ENCODE results near the gene NFE2L2.

The NFE2L2 gene

GRCh38 chr2:177264209-177264692 is 276 bp downstream of the NFE2L2 start:
- POLR2A ChIA-PET, result interaction anchor here (0.9 to 2.7 kb wide), 10 partner anchors 10 to 152 kb away, joined by 3 to 31 read pairs (median 4); partner anchors contain the start of gene HNRNPA3
- Histone ChIP-seq H3K4me3 (ENCODE audit: control insufficient read depth in 1 of 7, extremely low read depth in 1 of 7, insufficient read depth in 4 of 7, low read depth in 2 of 7, low read length in 6 of 7) (peak overlapping the region; percentile 83 to 98 (median 90)), H3K4me1 (ENCODE audit: control extremely low read depth in 1 of 4, control insufficient read depth in 4 of 4, insufficient read depth in 4 of 4, low read length in 3 of 4) (peaks cover 29 to 57% (median 44%) of the 10 kb centered on the region in 4 experiments), H3K27me3 (replicated peaks in 2 of 5; ENCODE audit: control insufficient read depth in 4 of 5, insufficient read depth in 5 of 5, low read length in 4 of 5) (no peaks in the 10 kb centered on the region), H3K36me3 (ENCODE audit: control insufficient read depth in 4 of 4, insufficient read depth in 4 of 4, low read length in 3 of 4) (peaks cover 0 to 3% (median 0%) of the 10 kb centered on the region in 4 experiments), H3K9me3 (ENCODE audit: control extremely low read depth in 1 of 5, control insufficient read depth in 4 of 5, insufficient read depth in 2 of 5, low read depth in 1 of 5, low read length in 4 of 5) (no peaks in the 10 kb centered on the region), H3K27ac (ENCODE audit: insufficient read depth in 1 of 2, low read depth in 1 of 2, low read length in 2 of 2, poor library complexity in 1 of 2, severe bottlenecking in 2 of 2) (peak overlapping the region; percentile 99 to 100)
- WGBS (ENCODE audit: insufficient coverage), result 0% methylated on average over 59 of the region's 61 CpGs
- DNase-seq, result no peak
- CTCF ChIA-PET, result interaction anchor here (0.8 to 9.0 kb wide), 27 partner anchors 8 to 153 kb away, joined by 3 to 89 read pairs (median 6); no protein-coding TSS in a partner anchor

DNA sequence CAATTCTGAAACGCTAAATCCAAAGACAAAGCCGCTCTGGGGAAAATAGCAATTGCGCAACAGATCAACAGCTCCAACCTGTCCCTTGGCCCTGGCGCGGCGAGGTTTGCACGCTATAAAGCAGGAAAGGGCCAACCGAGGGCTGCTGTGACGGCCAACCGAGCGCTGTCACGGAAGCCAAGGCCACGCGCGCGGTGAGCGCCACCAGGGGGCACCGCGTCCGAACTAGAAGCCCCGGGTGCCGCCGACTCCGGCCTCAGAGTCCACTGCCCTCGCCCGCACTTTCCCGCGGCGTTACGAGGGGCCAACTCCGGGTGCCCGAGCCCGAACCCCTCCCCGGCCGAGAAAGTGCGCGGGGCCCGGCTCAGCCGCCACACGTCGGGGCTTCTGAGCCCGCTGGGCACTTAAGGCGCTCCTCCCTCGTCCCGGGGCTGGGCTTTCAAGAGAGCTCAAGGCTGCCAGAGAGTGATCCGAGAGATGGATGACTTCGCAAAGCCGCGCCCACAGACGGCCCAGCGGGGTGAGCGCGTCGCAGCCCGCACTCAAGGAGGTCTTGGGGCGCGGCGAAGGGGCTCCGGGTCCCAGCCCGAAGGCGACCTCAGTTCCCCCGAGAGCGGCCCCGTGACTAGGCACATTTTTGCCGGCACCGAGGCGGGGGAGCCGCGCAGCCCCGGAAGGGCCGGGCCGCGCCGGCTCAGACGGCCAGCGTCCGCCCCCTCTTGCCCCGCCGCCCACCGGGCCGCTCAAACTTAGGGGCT is 897 bp downstream of the NFE2L2 start:
- H3K27me3 ChIP-seq (replicated peaks in 2 of 5; ENCODE audit: control insufficient read depth in 4 of 5, insufficient read depth in 5 of 5, low read length in 4 of 5), result no peaks in the 10 kb centered on the region
- under 1% methylated on average over 63 of the region's 81 CpGs for WGBS (ENCODE audit: insufficient coverage)
- H3K36me3 ChIP-seq (ENCODE audit: control insufficient read depth in 4 of 4, insufficient read depth in 4 of 4, low read length in 3 of 4), result peaks cover 0 to 4% (median 1%) of the 10 kb centered on the region in 4 experiments
- DNase-seq, result peak; percentile 98 to 99 (median 99)
- peak overlapping the region; percentile 99 to 100 for H3K27ac ChIP-seq (ENCODE audit: insufficient read depth in 1 of 2, low read depth in 1 of 2, low read length in 2 of 2, poor library complexity in 1 of 2, severe bottlenecking in 2 of 2)
- H3K4me3 ChIP-seq (ENCODE audit: control insufficient read depth in 1 of 7, extremely low read depth in 1 of 7, insufficient read depth in 4 of 7, low read depth in 2 of 7, low read length in 6 of 7), result peak overlapping the region; percentile 83 to 98 (median 90)
- ChIA-PET POLR2A (interaction anchor here (0.6 to 2.7 kb wide), 15 partner anchors 9 to 152 kb away, joined by 3 to 31 read pairs (median 4); partner anchors contain the start of gene HNRNPA3), CTCF (interaction anchor here (0.7 to 9.0 kb wide), 28 partner anchors 7 to 153 kb away, joined by 3 to 89 read pairs (median 6); no protein-coding TSS in a partner anchor)
- H3K4me1 ChIP-seq (ENCODE audit: control extremely low read depth in 1 of 4, control insufficient read depth in 4 of 4, insufficient read depth in 4 of 4, low read length in 3 of 4), result peaks cover 29 to 57% (median 44%) of the 10 kb centered on the region in 4 experiments
- H3K9me3 ChIP-seq (ENCODE audit: control extremely low read depth in 1 of 5, control insufficient read depth in 4 of 5, insufficient read depth in 2 of 5, low read depth in 1 of 5, low read length in 4 of 5), result no peaks in the 10 kb centered on the region

DNA sequence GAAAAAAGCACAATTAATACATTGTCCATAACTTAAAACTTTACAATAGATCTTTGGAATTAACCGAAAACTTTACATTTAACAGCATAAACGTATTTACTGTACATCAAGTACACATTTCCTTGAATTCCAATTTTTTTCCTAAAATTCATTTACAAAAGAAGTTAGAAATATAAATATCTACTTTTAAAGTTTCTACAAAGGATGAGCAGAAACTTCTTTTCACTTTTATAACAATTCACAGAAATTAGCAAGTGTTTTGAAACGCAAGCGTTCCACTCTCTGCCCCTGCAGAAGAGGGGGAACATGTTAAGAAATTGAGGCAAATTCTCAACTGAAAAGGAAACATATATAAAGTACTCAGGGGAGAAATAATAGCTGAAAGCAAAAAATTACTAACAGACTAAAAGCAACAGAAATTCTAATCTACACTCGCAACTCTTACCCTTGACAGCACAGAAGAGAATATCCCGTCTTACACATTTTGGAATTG is 1.5 kb downstream of the NFE2L2 start:
- peaks cover 0 to 4% (median 3%) of the 10 kb centered on the region in 4 experiments for H3K36me3 ChIP-seq (ENCODE audit: control insufficient read depth in 4 of 4, insufficient read depth in 4 of 4, low read length in 3 of 4)
- no peaks in the 10 kb centered on the region for H3K27me3 ChIP-seq (replicated peaks in 2 of 5; ENCODE audit: control insufficient read depth in 4 of 5, insufficient read depth in 5 of 5, low read length in 4 of 5)
- WGBS (ENCODE audit: insufficient coverage), result 0% methylated on average over 2 of the region's 6 CpGs
- peaks cover 0 to 4% (median 0%) of the 10 kb centered on the region in 5 experiments for H3K9me3 ChIP-seq (ENCODE audit: control extremely low read depth in 1 of 5, control insufficient read depth in 4 of 5, insufficient read depth in 2 of 5, low read depth in 1 of 5, low read length in 4 of 5)
- peak overlapping the region; percentile 99 to 100 for H3K27ac ChIP-seq (ENCODE audit: insufficient read depth in 1 of 2, low read depth in 1 of 2, low read length in 2 of 2, poor library complexity in 1 of 2, severe bottlenecking in 2 of 2)
- ChIA-PET POLR2A (interaction anchor here (0.6 to 2.7 kb wide), 15 partner anchors 8 to 153 kb away, joined by 3 to 31 read pairs (median 4); partner anchors contain the start of gene HNRNPA3), CTCF (interaction anchor here (0.6 to 9.0 kb wide), 26 partner anchors 8 to 154 kb away, joined by 3 to 89 read pairs (median 6); no protein-coding TSS in a partner anchor)
- DNase-seq, result no peak
- H3K4me3 ChIP-seq (ENCODE audit: control insufficient read depth in 1 of 7, extremely low read depth in 1 of 7, insufficient read depth in 4 of 7, low read depth in 2 of 7, low read length in 6 of 7), result peak overlapping the region in 6 of 7 experiments; percentile 83 to 98 (median 90)
- H3K4me1 ChIP-seq (ENCODE audit: control extremely low read depth in 1 of 4, control insufficient read depth in 4 of 4, insufficient read depth in 4 of 4, low read length in 3 of 4), result peaks cover 29 to 54% (median 42%) of the 10 kb centered on the region in 4 experiments

DNA sequence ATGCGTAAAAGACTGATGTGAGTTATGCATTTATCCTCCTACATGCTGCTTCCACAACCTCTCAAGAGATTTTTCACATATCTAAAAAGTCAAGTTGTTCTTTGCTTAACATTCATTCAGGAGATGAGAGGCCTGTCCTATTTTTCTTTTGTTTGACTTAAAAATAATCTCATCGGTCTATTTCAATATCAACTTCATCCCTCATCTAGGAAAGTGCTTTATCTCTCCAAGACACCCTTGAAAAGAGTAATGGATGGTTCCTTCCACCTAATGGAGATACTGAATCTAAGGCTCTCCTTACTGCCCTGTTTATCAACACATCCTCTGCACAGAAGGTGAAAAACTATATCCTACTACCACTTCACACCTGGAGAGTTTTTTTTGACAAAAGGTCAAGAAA is 2.4 kb downstream of the NFE2L2 start:
- 0% methylated on average over 1 of the region's 2 CpGs for WGBS (ENCODE audit: insufficient coverage)
- ChIA-PET CTCF (interaction anchor here (0.6 to 9.0 kb wide), 4 partner anchors 9 to 98 kb away, joined by 3 to 89 read pairs (median 28); no protein-coding TSS in a partner anchor), POLR2A (interaction anchor here (2.0 kb wide), 1 partner anchor 98 kb away, joined by 9 read pairs; no protein-coding TSS in a partner anchor)
- H3K4me1 ChIP-seq (ENCODE audit: control extremely low read depth in 1 of 4, control insufficient read depth in 4 of 4, insufficient read depth in 4 of 4, low read length in 3 of 4), result peaks cover 29 to 52% (median 38%) of the 10 kb centered on the region in 4 experiments
- no peaks in the 10 kb centered on the region for H3K27me3 ChIP-seq (replicated peaks in 2 of 5; ENCODE audit: control insufficient read depth in 4 of 5, insufficient read depth in 5 of 5, low read length in 4 of 5)
- peak overlapping the region; percentile 99 to 100 for H3K27ac ChIP-seq (ENCODE audit: insufficient read depth in 1 of 2, low read depth in 1 of 2, low read length in 2 of 2, poor library complexity in 1 of 2, severe bottlenecking in 2 of 2)
- peak overlapping the region in 6 of 7 experiments; percentile 83 to 98 (median 90) for H3K4me3 ChIP-seq (ENCODE audit: control insufficient read depth in 1 of 7, extremely low read depth in 1 of 7, insufficient read depth in 4 of 7, low read depth in 2 of 7, low read length in 6 of 7)
- DNase-seq, result no peak
- peaks cover 0 to 4% (median 4%) of the 10 kb centered on the region in 4 experiments for H3K36me3 ChIP-seq (ENCODE audit: control insufficient read depth in 4 of 4, insufficient read depth in 4 of 4, low read length in 3 of 4)
- H3K9me3 ChIP-seq (ENCODE audit: control extremely low read depth in 1 of 5, control insufficient read depth in 4 of 5, insufficient read depth in 2 of 5, low read depth in 1 of 5, low read length in 4 of 5), result peaks cover 0 to 4% (median 0%) of the 10 kb centered on the region in 5 experiments

GRCh38 chr2:177261116-177262060 is 3.1 kb downstream of the NFE2L2 start:
- WGBS (ENCODE audit: insufficient coverage), result no CpG with 5 or more reads among the region's 5 CpGs
- Histone ChIP-seq H3K36me3 (ENCODE audit: control insufficient read depth in 4 of 4, insufficient read depth in 4 of 4, low read length in 3 of 4) (peaks cover 0 to 7% (median 4%) of the 10 kb centered on the region in 4 experiments), H3K9me3 (ENCODE audit: control extremely low read depth in 1 of 5, control insufficient read depth in 4 of 5, insufficient read depth in 2 of 5, low read depth in 1 of 5, low read length in 4 of 5) (peaks cover 0 to 4% (median 0%) of the 10 kb centered on the region in 5 experiments), H3K4me1 (ENCODE audit: control extremely low read depth in 1 of 4, control insufficient read depth in 4 of 4, insufficient read depth in 4 of 4, low read length in 3 of 4) (peaks cover 24 to 52% (median 33%) of the 10 kb centered on the region in 4 experiments), H3K27ac (ENCODE audit: insufficient read depth in 1 of 2, low read depth in 1 of 2, low read length in 2 of 2, poor library complexity in 1 of 2, severe bottlenecking in 2 of 2) (peak overlapping the region; percentile 99 to 100), H3K4me3 (ENCODE audit: control insufficient read depth in 1 of 7, extremely low read depth in 1 of 7, insufficient read depth in 4 of 7, low read depth in 2 of 7, low read length in 6 of 7) (peak overlapping the region in 6 of 7 experiments; percentile 83 to 98 (median 90)), H3K27me3 (replicated peaks in 2 of 5; ENCODE audit: control insufficient read depth in 4 of 5, insufficient read depth in 5 of 5, low read length in 4 of 5) (no peaks in the 10 kb centered on the region)
- CTCF ChIA-PET, result interaction anchor here (0.9 to 2.4 kb wide), 5 partner anchors 11 to 97 kb away, joined by 3 to 6 read pairs (median 4); no protein-coding TSS in a partner anchor
- DNase-seq, result no peak
- POLR2A ChIA-PET, result interaction anchor here (0.6 to 1.0 kb wide), 2 partner anchors 36 to 38 kb away, joined by 3 to 4 read pairs; no protein-coding TSS in a partner anchor

- H3K27me3 ChIP-seq (replicated peaks in 2 of 5; ENCODE audit: control insufficient read depth in 4 of 5, insufficient read depth in 5 of 5, low read length in 4 of 5), result no peaks in the 10 kb centered on the region
- DNase-seq, result no peak
- POLR2A ChIA-PET, result interaction anchor here (0.6 to 1.0 kb wide), 2 partner anchors 35 to 37 kb away, joined by 3 to 4 read pairs; no protein-coding TSS in a partner anchor
- CTCF ChIA-PET, result interaction anchor here (0.6 to 2.4 kb wide), 6 partner anchors 10 to 356 kb away, joined by 3 to 6 read pairs (median 4); no protein-coding TSS in a partner anchor
- WGBS (ENCODE audit: insufficient coverage), result 89% methylated on average over 1 of the region's 1 CpG
- H3K9me3 ChIP-seq (ENCODE audit: control extremely low read depth in 1 of 5, control insufficient read depth in 4 of 5, insufficient read depth in 2 of 5, low read depth in 1 of 5, low read length in 4 of 5), result peaks cover 0 to 4% (median 0%) of the 10 kb centered on the region in 5 experiments
- H3K4me1 ChIP-seq (ENCODE audit: control extremely low read depth in 1 of 4, control insufficient read depth in 4 of 4, insufficient read depth in 4 of 4, low read length in 3 of 4), result peaks cover 17 to 44% (median 26%) of the 10 kb centered on the region in 4 experiments
- H3K27ac ChIP-seq (ENCODE audit: insufficient read depth in 1 of 2, low read depth in 1 of 2, low read length in 2 of 2, poor library complexity in 1 of 2, severe bottlenecking in 2 of 2), result peak overlapping the region in 1 of 2 experiments; percentile 25
- H3K36me3 ChIP-seq (ENCODE audit: control insufficient read depth in 4 of 4, insufficient read depth in 4 of 4, low read length in 3 of 4), result peaks cover 0 to 8% (median 4%) of the 10 kb centered on the region in 4 experiments
- H3K4me3 ChIP-seq (ENCODE audit: control insufficient read depth in 1 of 7, extremely low read depth in 1 of 7, insufficient read depth in 4 of 7, low read depth in 2 of 7, low read length in 6 of 7), result peak overlapping the region in 1 of 7 experiments; percentile 37
Observed at GRCh38 chr2:177260379-177260778, 4.1 kb downstream of the NFE2L2 start.
